Mesothelial cell of epicardium (in vitro differentiated cells): ENCODE results near the gene MED16. TPM values are rescaled to one million over a fixed set of nuclear protein-coding genes. Genes with fewer than 3 reads are reported as not detected.

ENCODE experiments used
- DNase-seq, 2 experiments: peaks; one replicate each; pipeline ENCODE4 v3.0.0; 2021; ENCODE audit warnings: low spot score in 2 of 2; ENCODE audit not compliant: unreplicated experiment in 2 of 2
- H3K27ac Mint-ChIP-seq: 2 replicates; pipeline ENCODE4 v1.8.0; 2021; ENCODE audit warnings: mixed read lengths
- H3K27me3 Mint-ChIP-seq: 2 replicates; pipeline ENCODE4 v1.8.0; 2021; ENCODE audit warnings: low read depth, mixed read lengths
- H3K36me3 Mint-ChIP-seq: 2 replicates; pipeline ENCODE4 v1.8.0; 2021; ENCODE audit warnings: mixed read lengths
- H3K4me1 Mint-ChIP-seq: 2 replicates; pipeline ENCODE4 v1.8.0; 2021; ENCODE audit warnings: mixed read lengths
- H3K4me3 Mint-ChIP-seq: 2 replicates; pipeline ENCODE4 v1.8.0; 2021; ENCODE audit warnings: mild to moderate bottlenecking, moderate library complexity, mixed read lengths
- H3K9me3 Mint-ChIP-seq: 2 replicates; pipeline ENCODE4 v1.8.0; 2021; ENCODE audit warnings: mixed read lengths
- CTCF ChIP-seq: fragments of 200-600 bp; sonication (generic); IDR thresholded peaks from one replicate; pipeline ENCODE4 v1.5.0; 2021; ENCODE audit warnings: antibody characterized with exemption; ENCODE audit not compliant: unreplicated experiment
- total RNA-seq: library from RNA; stranded (reverse); gene quantifications from 3 replicates; pipeline ENCODE4 v1.2.1, GENCODE V29; 2021

MED16 gene
- total RNA-seq, 1 donor from 2014 or later: 79.8 TPM

- H3K36me3 Mint-ChIP-seq: peaks cover 10% of the 10 kb centered on the region
- no peak overlapping the region for H3K27ac Mint-ChIP-seq
- peak overlapping the region; percentile 8 for H3K4me3 Mint-ChIP-seq
- peak in 1 of 2 experiments; percentile 74 for DNase-seq
- H3K9me3 Mint-ChIP-seq: no peaks in the 10 kb centered on the region
- no peaks in the 10 kb centered on the region for H3K4me1 Mint-ChIP-seq
- no peak for TF ChIP-seq CTCF
- H3K27me3 Mint-ChIP-seq: peaks cover 30% of the 10 kb centered on the region
These were observed 30.2 kb downstream of the MED16 start for GRCh38 chr19:862581-863314.

DNA sequence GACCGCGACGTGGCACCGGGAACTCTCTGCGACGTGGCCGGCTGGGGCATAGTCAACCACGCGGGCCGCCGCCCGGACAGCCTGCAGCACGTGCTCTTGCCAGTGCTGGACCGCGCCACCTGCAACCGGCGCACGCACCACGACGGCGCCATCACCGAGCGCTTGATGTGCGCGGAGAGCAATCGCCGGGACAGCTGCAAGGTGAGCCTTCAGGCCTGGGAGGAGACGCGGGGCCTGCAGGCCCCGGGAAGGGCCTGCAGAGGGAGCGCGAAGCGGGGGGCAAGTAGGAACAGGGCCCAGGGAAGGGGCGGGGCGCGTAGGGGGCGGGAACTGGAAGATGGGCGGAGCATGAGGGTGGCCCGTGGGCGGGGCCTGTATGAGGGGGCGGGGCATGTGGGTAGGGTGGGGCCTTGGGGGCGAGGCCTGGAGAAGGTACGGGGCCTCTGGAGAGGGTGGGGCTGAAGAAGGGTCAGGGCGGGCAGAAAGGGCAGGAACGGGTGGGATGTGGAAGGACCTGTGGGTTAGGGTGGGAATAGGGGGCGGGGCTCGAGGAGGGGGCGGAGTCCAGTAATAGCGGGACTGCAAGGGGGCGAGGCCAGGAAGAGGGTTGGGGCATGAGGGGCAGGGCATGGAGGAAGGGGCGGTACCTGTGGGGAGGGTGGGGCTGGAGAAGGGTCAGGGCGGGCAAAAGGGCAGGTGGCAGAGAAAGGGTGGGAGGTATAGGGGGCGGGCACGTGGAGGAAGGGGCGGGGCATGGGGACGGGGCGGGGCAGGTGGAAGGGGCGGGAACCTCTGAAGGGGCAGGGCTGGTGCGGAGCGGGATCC lies 31.0 kb downstream of the MED16 start:
- no peak for DNase-seq
- Mint-ChIP-seq H3K27ac (no peak overlapping the region), H3K4me1 (no peaks in the 10 kb centered on the region), H3K4me3 (no peak overlapping the region), H3K27me3 (peaks cover 31% of the 10 kb centered on the region), H3K9me3 (no peaks in the 10 kb centered on the region), H3K36me3 (peaks cover 5% of the 10 kb centered on the region)
- TF ChIP-seq CTCF: no peak

DNA sequence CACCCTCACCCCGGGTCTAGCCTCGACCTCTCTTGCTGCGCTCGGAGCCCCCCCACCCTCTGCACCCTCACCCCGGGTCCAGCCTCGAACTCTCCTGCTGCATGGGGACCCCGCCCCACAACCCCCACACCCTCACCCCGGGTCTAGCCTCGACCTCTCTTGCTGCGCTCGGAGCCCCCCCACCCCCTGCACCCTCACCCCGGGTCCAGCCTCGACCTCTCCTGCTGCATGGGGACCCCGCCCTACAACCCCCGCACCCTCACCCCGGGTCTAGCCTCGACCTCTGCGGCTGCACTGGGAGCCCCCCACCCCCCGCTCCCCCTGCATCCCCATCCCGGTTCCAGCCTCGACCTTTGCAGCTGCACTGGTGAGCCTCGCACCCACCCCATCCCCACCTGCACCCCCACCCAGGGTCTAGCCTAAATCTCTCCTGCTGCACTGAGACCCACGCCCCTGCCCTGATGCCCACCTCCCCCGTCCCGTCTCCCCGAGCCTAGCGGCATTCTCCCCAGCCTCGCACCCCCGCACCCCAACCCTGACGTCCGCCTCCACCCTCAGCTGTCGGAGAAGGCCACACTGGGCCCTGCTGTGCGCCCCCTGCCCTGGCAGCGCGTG lies 31.7 kb downstream of the MED16 start:
- H3K27me3 Mint-ChIP-seq: peaks cover 31% of the 10 kb centered on the region
- no peak overlapping the region for H3K27ac Mint-ChIP-seq

GRCh38 chr19:858868-859843 lies 33.8 kb downstream of the MED16 start, which contains the start of gene CFD:
Gene CFD, plus strand, starts transcription at chr19:859664. Its CDS starts 26 bp downstream, at chr19:859690.
- Mint-ChIP-seq H3K27ac (no peak within 1 kb of the TSS), H3K4me3 (peak within 1 kb of the TSS; percentile 34), H3K36me3 (no peaks in the 10 kb centered on the region), H3K4me1 (no peaks in the 10 kb centered on the region), H3K9me3 (no peaks in the 10 kb centered on the region), H3K27me3 (peaks cover 31% of the 10 kb centered on the region)
- no peak for TF ChIP-seq CTCF
- DNase-seq: no peak

More for the DNA sequence above, 31.7 kb downstream of the MED16 start:
- no peaks in the 10 kb centered on the region for H3K9me3 Mint-ChIP-seq
- no peaks in the 10 kb centered on the region for H3K4me1 Mint-ChIP-seq
- no peak for TF ChIP-seq CTCF
- H3K4me3 Mint-ChIP-seq: no peak overlapping the region
- DNase-seq: no peak
- H3K36me3 Mint-ChIP-seq: peaks cover 5% of the 10 kb centered on the region

- H3K4me3 Mint-ChIP-seq: no peak overlapping the region
- no peaks in the 10 kb centered on the region for H3K36me3 Mint-ChIP-seq
- TF ChIP-seq CTCF: no peak
- H3K4me1 Mint-ChIP-seq: no peaks in the 10 kb centered on the region
- DNase-seq: no peak
- no peaks in the 10 kb centered on the region for H3K9me3 Mint-ChIP-seq
- peaks cover 28% of the 10 kb centered on the region for H3K27me3 Mint-ChIP-seq
- no peak overlapping the region for H3K27ac Mint-ChIP-seq
These were observed 34.7 kb downstream of the MED16 start for GRCh38 chr19:858284-858683.
